Keratinocyte (primary cell): Measurements from ENCODE around the gene BABAM2. TPM values are rescaled to one million over a fixed set of nuclear protein-coding genes. Genes with fewer than 3 reads are reported as not detected.

Source experiments
- DNase-seq: peaks from one replicate; pipeline ENCODE4 v3.0.0-alpha.2; 2011; ENCODE audit warnings: low read depth, missing footprints, low spot score
- FAIRE-seq: peaks from 2 replicates; lab custom pipeline; 2011; peaks lifted over from hg19 to GRCh38; lab: Jason Lieb, UNC
- H2AFZ ChIP-seq: 2 replicates; pipeline ENCODE4 v1.6.0; 2012; ENCODE audit warnings: low read length, control low read depth, inconsistent platforms; ENCODE audit not compliant: control insufficient read depth
- H3K27ac ChIP-seq: 2 replicates; pipeline ENCODE4 v1.5.1; 2011; ENCODE audit warnings: low read length; ENCODE audit not compliant: control insufficient read depth, insufficient read depth
- H3K27me3 ChIP-seq: 3 replicates; pipeline ENCODE4 v1.6.0; 2011; ENCODE audit warnings: low read length; ENCODE audit not compliant: control insufficient read depth, insufficient read depth; ENCODE audit errors: extremely low read depth
- H3K36me3 ChIP-seq, 2 experiments: 2 replicates in 1 of 2; 3 replicates in 1 of 2; pipeline ENCODE4 v1.5.1; 2011; ENCODE audit warnings: low read length in 2 of 2, mild to moderate bottlenecking in 1 of 2; ENCODE audit not compliant: control insufficient read depth in 2 of 2, insufficient read depth in 2 of 2; ENCODE audit errors: extremely low read depth in 1 of 2
- H3K4me1 ChIP-seq: 3 replicates; pipeline ENCODE4 v1.5.1; 2011; ENCODE audit warnings: low read length; ENCODE audit not compliant: control insufficient read depth, insufficient read depth; ENCODE audit errors: extremely low read depth
- H3K4me2 ChIP-seq: 3 replicates; pipeline ENCODE4 v1.6.0; 2011; ENCODE audit warnings: low read depth, low read length; ENCODE audit not compliant: control insufficient read depth, insufficient read depth; ENCODE audit errors: extremely low read depth
- H3K4me3 ChIP-seq, 3 experiments: fragments of 200-600 bp in 1 of 3; sonication (generic) in 1 of 3; 2 replicates in 2 of 3; 3 replicates in 1 of 3; pipeline ENCODE4 v1.5.1; 2011 to 2016; ENCODE audit warnings: low read length in 3 of 3, mild to moderate bottlenecking in 3 of 3, control low read depth in 2 of 3, inconsistent platforms in 1 of 3, low read depth in 1 of 3, mixed read lengths in 1 of 3, mixed run types in 1 of 3, moderate library complexity in 1 of 3; ENCODE audit not compliant: control insufficient read depth in 2 of 3, insufficient read depth in 2 of 3; ENCODE audit errors: extremely low read depth in 1 of 3
- H3K79me2 ChIP-seq: 2 replicates; pipeline ENCODE4 v1.6.0; 2012; ENCODE audit warnings: low read length; ENCODE audit not compliant: control insufficient read depth, insufficient read depth
- H3K9ac ChIP-seq: 3 replicates; pipeline ENCODE4 v1.6.0; 2011; ENCODE audit warnings: low read length; ENCODE audit not compliant: control insufficient read depth, insufficient read depth; ENCODE audit errors: extremely low read depth
- H3K9me1 ChIP-seq: 3 replicates; pipeline ENCODE4 v1.6.0; 2011; ENCODE audit warnings: low read length; ENCODE audit not compliant: control insufficient read depth, insufficient read depth; ENCODE audit errors: extremely low read depth
- H3K9me3 ChIP-seq: 2 replicates; pipeline ENCODE4 v1.5.1; 2012; ENCODE audit warnings: low read depth, low read length; ENCODE audit not compliant: control insufficient read depth
- H4K20me1 ChIP-seq: 3 replicates; pipeline ENCODE4 v1.6.0; 2011; ENCODE audit warnings: low read length; ENCODE audit not compliant: control insufficient read depth, insufficient read depth; ENCODE audit errors: extremely low read depth
- EZH2 ChIP-seq: IDR thresholded peaks from one replicate; pipeline ENCODE4 v1.6.1; 2012; ENCODE audit warnings: inconsistent platforms, mild to moderate bottlenecking, low read length, moderate library complexity
- dilution Hi-C: fragments of 300-500 bp; cut with MboI; formaldehyde crosslinking; loops from one replicate; pipeline ENCODE4 v1.7.0; 2020; ENCODE audit warnings: low sequenced_read_pairs; ENCODE audit not compliant: extremely low pct_ligation_motif_present
- polyA plus RNA-seq, 5 experiments: library from polyadenylated mRNA; depleted of rRNA in 3 of 5; stranded (reverse) in 3 of 5; stranded (forward) in 1 of 5; unstranded in 1 of 5; fragments of >200 nt; gene quantifications; 1 replicate in 1 of 5; 2 replicates in 3 of 5; 3 replicates in 1 of 5; pipeline versions ENCODE4 v1.2.1 to v1.2.3, GENCODE V29; 2011 to 2012; ENCODE audit warnings: missing spikeins in 2 of 5, low read depth in 1 of 5, low replicate concordance in 1 of 5
- TF ChIP-seq, protein P1 (sequence below), 3 experiments: IDR thresholded peaks in 1 of 3; conservative IDR thresholded peaks in 1 of 3; optimal IDR thresholded peaks in 1 of 3; 2 replicates in 2 of 3; 3 replicates in 1 of 3; pipeline versions ENCODE3 to v1.5.1; 2011; ENCODE audit warnings: low read length in 3 of 3, mild to moderate bottlenecking in 3 of 3, moderate library complexity in 2 of 3, control low read depth in 1 of 3, inconsistent platforms in 1 of 3; ENCODE audit not compliant: insufficient read depth in 2 of 3; ENCODE audit errors: extremely low read depth in 1 of 3

Gene BABAM2
- polyA plus RNA-seq, 1 donor (not counting 4 experiments of a cell fraction or from before 2014, with no cell fraction given): 29.8 TPM

DNA sequence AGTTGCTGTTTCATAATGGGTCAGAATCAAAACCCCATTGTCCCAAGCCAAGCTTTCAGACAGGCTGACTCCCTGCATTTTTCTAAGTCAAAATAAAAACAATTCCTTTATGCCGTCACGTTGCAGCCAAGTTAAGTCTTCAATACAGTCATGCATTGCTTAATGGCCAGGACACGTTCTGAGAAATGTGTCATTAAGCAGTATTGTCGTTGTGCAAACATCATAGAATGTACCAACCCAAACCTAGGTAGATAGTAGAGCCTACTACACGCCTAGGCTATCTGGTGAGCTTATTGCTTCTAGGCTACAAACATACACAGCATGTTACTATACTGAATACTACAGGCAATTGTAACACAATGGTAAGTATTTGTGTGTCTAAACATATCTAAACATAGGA, 341.8 kb downstream of the BABAM2 start:
- Histone ChIP-seq H3K27me3 (no peaks in the 10 kb centered on the region), H3K9ac (no peak overlapping the region), H3K9me3 (no peaks in the 10 kb centered on the region), H3K4me3 (no peak overlapping the region), H3K27ac (no peak overlapping the region), H3K36me3 (no peaks in the 10 kb centered on the region), H3K4me1 (no peaks in the 10 kb centered on the region), H3K4me2 (no peak overlapping the region), H3K79me2 (no peaks in the 10 kb centered on the region), H3K9me1 (no peaks in the 10 kb centered on the region), H2AFZ (no peak overlapping the region), H4K20me1 (no peaks in the 10 kb centered on the region)
- DNase-seq (no peak), FAIRE-seq (no peak)
- TF ChIP-seq EZH2: no peak
- TF ChIP-seq, protein P1, sequence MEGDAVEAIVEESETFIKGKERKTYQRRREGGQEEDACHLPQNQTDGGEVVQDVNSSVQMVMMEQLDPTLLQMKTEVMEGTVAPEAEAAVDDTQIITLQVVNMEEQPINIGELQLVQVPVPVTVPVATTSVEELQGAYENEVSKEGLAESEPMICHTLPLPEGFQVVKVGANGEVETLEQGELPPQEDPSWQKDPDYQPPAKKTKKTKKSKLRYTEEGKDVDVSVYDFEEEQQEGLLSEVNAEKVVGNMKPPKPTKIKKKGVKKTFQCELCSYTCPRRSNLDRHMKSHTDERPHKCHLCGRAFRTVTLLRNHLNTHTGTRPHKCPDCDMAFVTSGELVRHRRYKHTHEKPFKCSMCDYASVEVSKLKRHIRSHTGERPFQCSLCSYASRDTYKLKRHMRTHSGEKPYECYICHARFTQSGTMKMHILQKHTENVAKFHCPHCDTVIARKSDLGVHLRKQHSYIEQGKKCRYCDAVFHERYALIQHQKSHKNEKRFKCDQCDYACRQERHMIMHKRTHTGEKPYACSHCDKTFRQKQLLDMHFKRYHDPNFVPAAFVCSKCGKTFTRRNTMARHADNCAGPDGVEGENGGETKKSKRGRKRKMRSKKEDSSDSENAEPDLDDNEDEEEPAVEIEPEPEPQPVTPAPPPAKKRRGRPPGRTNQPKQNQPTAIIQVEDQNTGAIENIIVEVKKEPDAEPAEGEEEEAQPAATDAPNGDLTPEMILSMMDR (optimal IDR thresholded peaks at IDR 0.05 in 1 of 3, IDR thresholded peaks at IDR 0.05 in 1 of 3, conservative IDR thresholded peaks at IDR 0.05 in 1 of 3; ENCODE audit: extremely low read depth in 1 of 3, insufficient read depth in 2 of 3, low read length in 3 of 3): no peak
- dilution Hi-C loops: no loop called here

DNA sequence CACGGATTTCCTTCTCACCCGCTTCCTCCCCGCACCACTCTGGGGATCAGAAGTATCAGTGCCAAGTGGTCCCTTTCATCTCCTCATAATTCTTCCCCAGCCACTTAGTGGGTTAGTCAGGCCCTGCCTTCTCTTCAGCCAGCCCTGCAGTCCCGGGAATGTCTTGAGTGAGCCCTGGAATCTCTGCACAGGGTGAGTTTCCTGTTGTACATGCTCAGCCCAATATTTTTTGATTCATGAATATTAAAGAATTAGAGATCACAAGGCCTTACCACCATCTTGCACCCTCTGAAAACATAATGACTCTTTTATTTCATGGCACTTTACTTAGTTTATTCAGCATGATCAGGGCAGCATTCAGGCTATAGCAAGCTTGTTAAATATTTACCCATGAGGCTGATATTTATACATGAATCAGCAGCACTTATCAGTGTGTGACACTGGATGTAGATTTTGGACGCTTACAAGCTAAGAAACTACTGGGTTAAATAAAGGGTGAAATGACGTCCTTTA, 342.7 kb downstream of the BABAM2 start:
- Histone ChIP-seq H3K9ac (no peak overlapping the region), H3K36me3 (no peaks in the 10 kb centered on the region), H3K79me2 (no peaks in the 10 kb centered on the region), H4K20me1 (no peaks in the 10 kb centered on the region), H3K27ac (no peak overlapping the region), H3K4me3 (no peak overlapping the region), H3K9me1 (no peaks in the 10 kb centered on the region), H3K4me2 (no peak overlapping the region), H3K4me1 (no peaks in the 10 kb centered on the region), H3K27me3 (no peaks in the 10 kb centered on the region), H3K9me3 (no peaks in the 10 kb centered on the region), H2AFZ (no peak overlapping the region)
- TF ChIP-seq EZH2: no peak
- TF ChIP-seq, protein P1 (optimal IDR thresholded peaks at IDR 0.05 in 1 of 3, IDR thresholded peaks at IDR 0.05 in 1 of 3, conservative IDR thresholded peaks at IDR 0.05 in 1 of 3; ENCODE audit: extremely low read depth in 1 of 3, insufficient read depth in 2 of 3, low read length in 3 of 3): no peak
- DNase-seq (no peak), FAIRE-seq (no peak)
- dilution Hi-C loops: no loop called here
